Dendritic cell treated with granulocyte-macrophage colony-stimulating factor and Interleukin-4, amounts not matched to agents 40 ng/mL and 50 ng/mL, for 4 days (primary cell): ENCODE data around the gene MLLT6.

Experiments used
- H3K27ac Mint-ChIP-seq: one replicate; pipeline ENCODE4 v1.8.0; 2022; ENCODE audit warnings: mild to moderate bottlenecking, mixed read lengths
- H3K27me3 Mint-ChIP-seq: one replicate; pipeline ENCODE4 v1.8.0; 2022; ENCODE audit warnings: mild to moderate bottlenecking, mixed read lengths
- H3K36me3 Mint-ChIP-seq: one replicate; pipeline ENCODE4 v1.8.0; 2022; ENCODE audit warnings: low read depth, mixed read lengths
- H3K4me1 Mint-ChIP-seq: one replicate; pipeline ENCODE4 v1.8.0; 2022; ENCODE audit warnings: low read depth, mixed read lengths
- H3K4me3 Mint-ChIP-seq: one replicate; pipeline ENCODE4 v1.8.0; 2022; ENCODE audit warnings: mild to moderate bottlenecking, moderate library complexity, mixed read lengths
- H3K9me3 Mint-ChIP-seq: one replicate; pipeline ENCODE4 v1.8.0; 2022; ENCODE audit warnings: mixed read lengths
- intact Hi-C: fragments of 100-400 bp; cut with micrococcal nuclease; formaldehyde crosslinking; loops from one replicate; pipeline ENCODE4 v1.15.0; 2022

The MLLT6 gene

GRCh38 chr17:38704606-38705522 lies at the start of gene MLLT6:
MLLT6 (plus strand) TSS chr17:38705273; CDS start chr17:38705633, 360 bp downstream.
- Mint-ChIP-seq H3K27me3 (no peaks in the 10 kb centered on the region), H3K36me3 (peaks cover 80% of the 10 kb centered on the region), H3K9me3 (no peaks in the 10 kb centered on the region), H3K27ac (peak within 1 kb of the TSS; percentile 100), H3K4me1 (peaks cover 55% of the 10 kb centered on the region), H3K4me3 (peak within 1 kb of the TSS; percentile 97)
- intact Hi-C loops = no loop called here

- Mint-ChIP-seq H3K27ac (no peak overlapping the region), H3K27me3 (peaks cover 65% of the 10 kb centered on the region)
These were observed 47.9 kb upstream of the MLLT6 start for GRCh38 chr17:38656959-38657823.

GRCh38 chr17:38657824-38658740 lies 47.0 kb upstream of the MLLT6 start:
- peak overlapping the region; percentile 39 for H3K4me3 Mint-ChIP-seq
- no peaks in the 10 kb centered on the region for H3K9me3 Mint-ChIP-seq
- peaks cover 64% of the 10 kb centered on the region for H3K4me1 Mint-ChIP-seq
- intact Hi-C loops = loop anchor here (10.0 kb wide), 1 partner anchor 63 kb away; no protein-coding TSS in a partner anchor
- no peaks in the 10 kb centered on the region for H3K36me3 Mint-ChIP-seq
- peaks cover 57% of the 10 kb centered on the region for H3K27me3 Mint-ChIP-seq
- H3K27ac Mint-ChIP-seq = peak overlapping the region; percentile 40

More at GRCh38 chr17:38656959-38657823, 47.9 kb upstream of the MLLT6 start:
- Mint-ChIP-seq H3K9me3 (no peaks in the 10 kb centered on the region), H3K4me3 (no peak overlapping the region), H3K36me3 (no peaks in the 10 kb centered on the region), H3K4me1 (peaks cover 58% of the 10 kb centered on the region)
- intact Hi-C loops = loop anchor here (10.0 kb wide), 1 partner anchor 62 kb away; no protein-coding TSS in a partner anchor

GRCh38 chr17:38658741-38659345 lies 46.2 kb upstream of the MLLT6 start:
- H3K27ac Mint-ChIP-seq = peak overlapping the region; percentile 40
- intact Hi-C loops = loop anchor here (10.0 kb wide), 1 partner anchor 64 kb away; no protein-coding TSS in a partner anchor
- H3K4me3 Mint-ChIP-seq = peak overlapping the region; percentile 39
- H3K27me3 Mint-ChIP-seq = peaks cover 57% of the 10 kb centered on the region
- peaks cover 64% of the 10 kb centered on the region for H3K4me1 Mint-ChIP-seq
- H3K36me3 Mint-ChIP-seq = no peaks in the 10 kb centered on the region
- no peaks in the 10 kb centered on the region for H3K9me3 Mint-ChIP-seq

- Mint-ChIP-seq H3K27me3 (peaks cover 57% of the 10 kb centered on the region), H3K27ac (no peak overlapping the region), H3K4me1 (peaks cover 61% of the 10 kb centered on the region), H3K4me3 (no peak overlapping the region), H3K9me3 (no peaks in the 10 kb centered on the region), H3K36me3 (no peaks in the 10 kb centered on the region)
- intact Hi-C loops = loop anchor here (10.0 kb wide), 1 partner anchor 65 kb away; no protein-coding TSS in a partner anchor
These were observed 45.7 kb upstream of the MLLT6 start for GRCh38 chr17:38659415-38659814.

GRCh38 chr17:38660097-38661025 lies 44.7 kb upstream of the MLLT6 start:
- peaks cover 57% of the 10 kb centered on the region for H3K27me3 Mint-ChIP-seq

GRCh38 chr17:38663125-38663751 lies 41.8 kb upstream of the MLLT6 start:
- Mint-ChIP-seq H3K9me3 (no peaks in the 10 kb centered on the region), H3K27ac (no peak overlapping the region), H3K27me3 (peaks cover 52% of the 10 kb centered on the region), H3K4me3 (no peak overlapping the region), H3K36me3 (no peaks in the 10 kb centered on the region), H3K4me1 (peaks cover 45% of the 10 kb centered on the region)
- intact Hi-C loops = loop anchor here (2.0 to 10.0 kb wide), 3 partner anchors 104 to 308 kb away; partner anchors contain the start of genes ARHGAP23 and SOCS7

More at GRCh38 chr17:38660097-38661025, 44.7 kb upstream of the MLLT6 start:
- peak overlapping the region; percentile 75 for H3K27ac Mint-ChIP-seq
- peaks cover 53% of the 10 kb centered on the region for H3K4me1 Mint-ChIP-seq
- peak overlapping the region; percentile 54 for H3K4me3 Mint-ChIP-seq
- no peaks in the 10 kb centered on the region for H3K36me3 Mint-ChIP-seq
- H3K9me3 Mint-ChIP-seq = no peaks in the 10 kb centered on the region
- intact Hi-C loops = loop anchor here (10.0 kb wide), 2 partner anchors 236 to 306 kb away; partner anchors contain the start of genes ARHGAP23 and SOCS7

GRCh38 chr17:38663964-38664644 lies 41.0 kb upstream of the MLLT6 start:
- Mint-ChIP-seq H3K36me3 (no peaks in the 10 kb centered on the region), H3K27ac (peak overlapping the region; percentile 6), H3K27me3 (peaks cover 55% of the 10 kb centered on the region), H3K9me3 (no peaks in the 10 kb centered on the region), H3K4me3 (no peak overlapping the region), H3K4me1 (peaks cover 39% of the 10 kb centered on the region)
- intact Hi-C loops = loop anchor here (2.0 to 10.0 kb wide), 3 partner anchors 105 to 309 kb away; partner anchors contain the start of genes ARHGAP23 and SOCS7

GRCh38 chr17:38667099-38667786 lies 37.8 kb upstream of the MLLT6 start:
- H3K27ac Mint-ChIP-seq = no peak overlapping the region

GRCh38 chr17:38667787-38668122 lies 37.3 kb upstream of the MLLT6 start:
- no peak overlapping the region for H3K4me3 Mint-ChIP-seq
- H3K27ac Mint-ChIP-seq = no peak overlapping the region
- H3K9me3 Mint-ChIP-seq = no peaks in the 10 kb centered on the region
- H3K27me3 Mint-ChIP-seq = peaks cover 82% of the 10 kb centered on the region
- H3K4me1 Mint-ChIP-seq = peaks cover 42% of the 10 kb centered on the region
- intact Hi-C loops = loop anchor here (1.0 to 10.0 kb wide), 4 partner anchors 67 to 313 kb away; partner anchors contain the start of genes ARHGAP23 and SOCS7
- H3K36me3 Mint-ChIP-seq = peaks cover 6% of the 10 kb centered on the region

More at GRCh38 chr17:38667099-38667786, 37.8 kb upstream of the MLLT6 start:
- Mint-ChIP-seq H3K9me3 (no peaks in the 10 kb centered on the region), H3K4me3 (no peak overlapping the region), H3K27me3 (peaks cover 77% of the 10 kb centered on the region), H3K4me1 (peaks cover 41% of the 10 kb centered on the region), H3K36me3 (peaks cover 1% of the 10 kb centered on the region)
- intact Hi-C loops = loop anchor here (1.0 to 10.0 kb wide), 3 partner anchors 175 to 312 kb away; partner anchors contain the start of genes ARHGAP23 and SOCS7
